A549 (cell line): ENCODE measurements around the gene PAGE2. TPM values are rescaled to one million over a fixed set of nuclear protein-coding genes. Genes with fewer than 3 reads are reported as not detected.

Source experiments
- ATAC-seq, 2 experiments: fragments of 200-7000 bp in 1 of 2; fragments of >200 bp in 1 of 2; cut with Nextera tagmentation in 1 of 2; cut with Tn5 transposase in 1 of 2; 3 replicates each; pipeline versions ENCODE4 v1.8.0 to v1.9.1; 2018 to 2020; ENCODE audit warnings: mild to moderate bottlenecking in 1 of 2, moderate library complexity in 1 of 2
- CTCF ChIA-PET: fragments of 300-600 bp; sonication (Branson Sonifier 250); formaldehyde crosslinking; extraction: SDS; loops from one replicate; lab custom pipeline; 2021; ENCODE audit warnings: antibody characterized with exemption, inconsistent platforms; lab: Yijun Ruan, JAX
- POLR2A ChIA-PET: fragments of 350-600 bp; formaldehyde crosslinking; extraction: SDS; loops from one replicate; lab custom pipeline; 2021; ENCODE audit warnings: antibody characterized with exemption, inconsistent platforms; lab: Yijun Ruan, JAX
- DNase-seq, 2 experiments: peaks; one replicate each; pipeline versions ENCODE4 v3.0.0 to v3.0.0-alpha.2; 2011 to 2016; ENCODE audit warnings: low read depth in 1 of 2, low spot score in 1 of 2
- FAIRE-seq: peaks from 2 replicates; lab custom pipeline; 2011; peaks lifted over from hg19 to GRCh38; lab: Jason Lieb, UNC
- H3K27ac ChIP-seq, 2 experiments: fragments of >200 bp; sonication (Bioruptor Twin); formaldehyde crosslinking; 3 replicates each; pipeline ENCODE4 v1.5.1; 2016 to 2017
- H3K4me1 ChIP-seq: fragments of >200 bp; sonication (Bioruptor Twin); formaldehyde crosslinking; 3 replicates; pipeline ENCODE4 v1.6.1; 2016
- H3K4me2 ChIP-seq: fragments of >200 bp; sonication (Bioruptor Twin); formaldehyde crosslinking; 3 replicates; pipeline ENCODE4 v1.6.1; 2016
- H3K4me3 ChIP-seq: fragments of >200 bp; sonication (Bioruptor Twin); formaldehyde crosslinking; 3 replicates; pipeline ENCODE4 v1.5.1; 2016
- H3K9me3 ChIP-seq: fragments of >200 bp; sonication (Bioruptor Twin); formaldehyde crosslinking; 3 replicates; pipeline ENCODE4 v1.6.1; 2016
- CEBPB ChIP-seq, 2 experiments: fragments of >200 bp in 1 of 2; sonication (Bioruptor Twin) in 1 of 2; formaldehyde crosslinking in 1 of 2; IDR thresholded peaks; 2 replicates each; pipeline ENCODE4 v1.6.1; 2012 to 2016
- CHD2 ChIP-seq: fragments of 150-350 bp; IDR thresholded peaks from 2 replicates; pipeline ENCODE4 v1.6.1; 2014; ENCODE audit warnings: low read length; ENCODE audit not compliant: partially characterized antibody
- CHD4 ChIP-seq: fragments of 200-600 bp; sonication (generic); IDR thresholded peaks from 2 replicates; pipeline ENCODE4 v1.6.1; 2016; ENCODE audit warnings: antibody characterized with exemption, mild to moderate bottlenecking, borderline replicate concordance
- EHF ChIP-seq: fragments of 250-450 bp; sonication (Bioruptor Pico); IDR thresholded peaks from 2 replicates; pipeline ENCODE4 v1.5.0; 2020; ENCODE audit warnings: mild to moderate bottlenecking
- EHMT2 ChIP-seq: fragments of 200-600 bp; sonication (generic); IDR thresholded peaks from 2 replicates; pipeline ENCODE4 v1.6.1; 2016; ENCODE audit warnings: antibody characterized with exemption, low read depth, mild to moderate bottlenecking, moderate library complexity
- EP300 ChIP-seq, 2 experiments: fragments of >200 bp; sonication (Bioruptor Twin); formaldehyde crosslinking; IDR thresholded peaks; 2 replicates in 1 of 2; 3 replicates in 1 of 2; pipeline ENCODE4 v1.6.1; 2016 to 2017
- FOSL2 ChIP-seq, 2 experiments: fragments of 450-650 bp in 1 of 2; fragments of >200 bp in 1 of 2; sonication (Bioruptor Twin) in 1 of 2; formaldehyde crosslinking; IDR thresholded peaks; 2 replicates each; pipeline versions ENCODE4 v1.5.0 to v1.6.1; 2016 to 2020; ENCODE audit warnings: mild to moderate bottlenecking in 1 of 2, moderate library complexity in 1 of 2
- HDAC2 ChIP-seq: fragments of 200-600 bp; sonication (generic); IDR thresholded peaks from 2 replicates; pipeline ENCODE4 v1.6.1; 2016
- JUN ChIP-seq, 2 experiments: fragments of >200 bp; sonication (Bioruptor Twin); formaldehyde crosslinking; IDR thresholded peaks; 2 replicates in 1 of 2; 3 replicates in 1 of 2; pipeline ENCODE4 v1.6.1; 2016 to 2017
- MAZ ChIP-seq: fragments of 150-350 bp; IDR thresholded peaks from 2 replicates; pipeline ENCODE4 v1.6.1; 2014; ENCODE audit warnings: antibody characterized with exemption, low read depth, low read length, borderline replicate concordance
- NFE2L2 ChIP-seq: fragments of 150-350 bp; conservative IDR thresholded peaks from 2 replicates; pipeline ENCODE4 v1.6.1; 2014; ENCODE audit warnings: low read length
- NPAS2 ChIP-seq: fragments of 250-450 bp; sonication (Bioruptor Pico); IDR thresholded peaks from 2 replicates; pipeline ENCODE4 v1.8.0; 2022; ENCODE audit warnings: mild to moderate bottlenecking, moderate library complexity, borderline replicate concordance
- PHF8 ChIP-seq: fragments of 200-600 bp; sonication (generic); IDR thresholded peaks from 2 replicates; pipeline ENCODE4 v1.6.1; 2016; ENCODE audit warnings: low read depth, mild to moderate bottlenecking, antibody characterized with exemption, moderate library complexity, borderline replicate concordance
- POLR2A ChIP-seq: IDR thresholded peaks from 2 replicates; pipeline ENCODE4 v1.6.1; 2012; ENCODE audit warnings: mild to moderate bottlenecking, low read length
- ZC3H11A ChIP-seq: fragments of 450-650 bp; IDR thresholded peaks from 2 replicates; pipeline ENCODE4 v1.6.1; 2014; ENCODE audit warnings: antibody characterized with exemption, mild to moderate bottlenecking
- ZFP36 ChIP-seq: fragments of 450-650 bp; IDR thresholded peaks from 2 replicates; pipeline ENCODE4 v1.6.1; 2014; ENCODE audit warnings: borderline replicate concordance; ENCODE audit not compliant: partially characterized antibody
- WGBS: methylation state at CpG from one replicate; pipeline ENCODE4 v1.1.6; 2017; ENCODE audit errors: missing lambda C conversion rate; 5-methylcytosine and 5-hydroxymethylcytosine counted together
- polyA plus RNA-seq, 4 experiments: library from polyadenylated mRNA; depleted of rRNA in 3 of 4; stranded (reverse); fragments of >200 nt; fragmentation: RNase III in 1 of 4; extraction: RNeasy Plus Mini Kit Qiagen cat#74134 plus additional on column Dnase treatment in 1 of 4; gene quantifications; 2 replicates in 3 of 4; 3 replicates in 1 of 4; pipeline ENCODE4 v1.2.3, GENCODE V29; 2011 to 2017
- TF ChIP-seq, protein P1 (sequence below): IDR thresholded peaks from 2 replicates; pipeline ENCODE4 v1.6.1; 2012
- TF ChIP-seq, protein P2 (sequence below): fragments of 250-450 bp; sonication (Bioruptor Pico); IDR thresholded peaks from 2 replicates; pipeline ENCODE4 v1.5.0; 2021; ENCODE audit warnings: mild to moderate bottlenecking, moderate library complexity, borderline replicate concordance
- TF ChIP-seq, protein P3 (sequence below): fragments of 150-350 bp; IDR thresholded peaks from 2 replicates; pipeline ENCODE4 v1.6.1; 2014; ENCODE audit warnings: low read depth, mild to moderate bottlenecking, low read length
- TF ChIP-seq, protein P4 (sequence below): IDR thresholded peaks from 2 replicates; pipeline ENCODE4 v1.6.1; 2012
- TF ChIP-seq, protein P5 (sequence below): fragments of >200 bp; sonication (Bioruptor Twin); formaldehyde crosslinking; IDR thresholded peaks from 3 replicates; pipeline ENCODE4 v1.5.1; 2016

Gene PAGE2
- polyA plus RNA-seq, 2 of the 4 experiments (the other 2 are of a cell fraction): not detected

DNA sequence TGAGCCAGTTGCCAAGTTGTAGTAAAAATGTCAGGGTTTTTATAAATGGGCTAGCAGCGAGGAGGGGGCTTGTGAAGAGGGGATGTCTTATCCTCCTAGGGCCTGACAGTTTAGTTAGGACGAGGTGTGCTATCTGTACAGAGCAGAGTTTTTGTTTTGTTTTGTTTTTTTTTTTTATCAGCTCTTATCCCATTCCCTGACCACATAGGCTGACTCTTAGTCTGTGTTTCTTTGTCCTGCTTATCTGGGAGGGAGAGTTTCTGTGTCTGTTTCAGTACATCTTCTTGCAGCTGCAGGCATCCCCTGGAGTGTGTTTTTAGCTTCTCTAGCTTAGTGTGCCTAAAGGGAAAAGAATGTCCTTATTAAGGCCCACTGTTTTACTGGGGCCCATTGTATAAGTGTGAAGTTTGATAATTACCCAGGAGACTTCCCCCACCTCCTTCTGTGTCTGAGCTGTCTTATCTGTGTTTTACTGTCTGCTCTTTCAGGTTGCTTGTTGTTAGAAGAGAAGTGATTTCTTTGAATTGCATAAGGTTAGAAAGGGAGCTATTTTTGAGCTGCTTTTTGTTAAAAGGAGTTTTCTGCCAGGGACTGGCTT, 32.0 kb downstream of the PAGE2 start:
- DNase-seq: no peak
- H3K4me3 ChIP-seq: no peak overlapping the region
- 0% methylated on average over 2 of the region's 2 CpGs for WGBS
- ChIA-PET POLR2A (no interaction called here), CTCF (interaction anchor here (1.2 kb wide), 1 partner anchor 14 kb away, joined by 4 read pairs; no protein-coding TSS in a partner anchor)
- H3K4me2 ChIP-seq: no peak overlapping the region
- TF ChIP-seq EHMT2 (no peak), JUN (IDR thresholded peaks at IDR 0.05) (no peak), HDAC2 (no peak), ZFP36 (no peak), FOSL2 (IDR thresholded peaks at IDR 0.05) (no peak), FOSL2 (CRISPR knock-in tag; IDR thresholded peaks at IDR 0.05) (no peak), EHF (CRISPR knock-in tag) (no peak), ZC3H11A (no peak), POLR2A (no peak), CHD2 (no peak), CHD4 (no peak), NFE2L2 (no peak), PHF8 (no peak)
- TF ChIP-seq, protein P1, sequence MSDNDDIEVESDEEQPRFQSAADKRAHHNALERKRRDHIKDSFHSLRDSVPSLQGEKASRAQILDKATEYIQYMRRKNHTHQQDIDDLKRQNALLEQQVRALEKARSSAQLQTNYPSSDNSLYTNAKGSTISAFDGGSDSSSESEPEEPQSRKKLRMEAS: no peak
- TF ChIP-seq, protein P2, sequence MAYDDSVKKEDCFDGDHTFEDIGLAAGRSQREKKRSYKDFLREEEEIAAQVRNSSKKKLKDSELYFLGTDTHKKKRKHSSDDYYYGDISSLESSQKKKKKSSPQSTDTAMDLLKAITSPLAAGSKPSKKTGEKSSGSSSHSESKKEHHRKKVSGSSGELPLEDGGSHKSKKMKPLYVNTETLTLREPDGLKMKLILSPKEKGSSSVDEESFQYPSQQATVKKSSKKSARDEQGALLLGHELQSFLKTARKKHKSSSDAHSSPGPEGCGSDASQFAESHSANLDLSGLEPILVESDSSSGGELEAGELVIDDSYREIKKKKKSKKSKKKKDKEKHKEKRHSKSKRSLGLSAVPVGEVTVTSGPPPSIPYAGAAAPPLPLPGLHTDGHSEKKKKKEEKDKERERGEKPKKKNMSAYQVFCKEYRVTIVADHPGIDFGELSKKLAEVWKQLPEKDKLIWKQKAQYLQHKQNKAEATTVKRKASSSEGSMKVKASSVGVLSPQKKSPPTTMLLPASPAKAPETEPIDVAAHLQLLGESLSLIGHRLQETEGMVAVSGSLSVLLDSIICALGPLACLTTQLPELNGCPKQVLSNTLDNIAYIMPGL: no peak
- H3K4me1 ChIP-seq: no peaks in the 10 kb centered on the region
- no peak for ATAC-seq
- no peaks in the 10 kb centered on the region for H3K9me3 ChIP-seq
- H3K27ac ChIP-seq: no peak overlapping the region
- no peak for FAIRE-seq

DNA sequence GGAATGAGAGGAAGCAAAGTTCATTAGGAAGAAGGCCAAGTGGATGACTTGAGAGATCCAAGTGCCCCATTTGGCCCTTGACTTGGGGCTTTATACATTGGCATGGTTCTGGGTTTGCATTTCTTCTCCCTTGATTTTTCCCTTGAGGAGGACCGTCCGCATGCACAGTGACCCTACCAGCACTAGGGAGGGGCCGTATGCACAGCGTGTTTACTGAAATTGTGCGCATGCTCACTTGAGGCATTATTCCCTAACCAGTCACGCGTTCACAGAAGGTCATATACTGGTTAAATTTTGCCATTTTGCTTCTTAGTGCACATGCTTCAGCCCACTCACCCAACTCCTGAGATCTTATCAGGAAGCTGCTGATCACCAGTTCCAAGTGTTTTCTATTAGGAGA, 35.1 kb downstream of the PAGE2 start:
- Histone ChIP-seq H3K4me1 (no peaks in the 10 kb centered on the region), H3K27ac (no peak overlapping the region), H3K4me3 (no peak overlapping the region), H3K9me3 (no peaks in the 10 kb centered on the region), H3K4me2 (no peak overlapping the region)
- POLR2A ChIA-PET: no interaction called here
- ATAC-seq (no peak), DNase-seq (no peak), FAIRE-seq (no peak)
- CTCF ChIA-PET: interaction anchor here (1.0 kb wide), 1 partner anchor 9 kb away, joined by 3 read pairs; no protein-coding TSS in a partner anchor
- TF ChIP-seq, protein P3, sequence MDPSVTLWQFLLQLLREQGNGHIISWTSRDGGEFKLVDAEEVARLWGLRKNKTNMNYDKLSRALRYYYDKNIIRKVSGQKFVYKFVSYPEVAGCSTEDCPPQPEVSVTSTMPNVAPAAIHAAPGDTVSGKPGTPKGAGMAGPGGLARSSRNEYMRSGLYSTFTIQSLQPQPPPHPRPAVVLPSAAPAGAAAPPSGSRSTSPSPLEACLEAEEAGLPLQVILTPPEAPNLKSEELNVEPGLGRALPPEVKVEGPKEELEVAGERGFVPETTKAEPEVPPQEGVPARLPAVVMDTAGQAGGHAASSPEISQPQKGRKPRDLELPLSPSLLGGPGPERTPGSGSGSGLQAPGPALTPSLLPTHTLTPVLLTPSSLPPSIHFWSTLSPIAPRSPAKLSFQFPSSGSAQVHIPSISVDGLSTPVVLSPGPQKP: no peak
- no peak for TF ChIP-seq NPAS2
- TF ChIP-seq, protein P4, sequence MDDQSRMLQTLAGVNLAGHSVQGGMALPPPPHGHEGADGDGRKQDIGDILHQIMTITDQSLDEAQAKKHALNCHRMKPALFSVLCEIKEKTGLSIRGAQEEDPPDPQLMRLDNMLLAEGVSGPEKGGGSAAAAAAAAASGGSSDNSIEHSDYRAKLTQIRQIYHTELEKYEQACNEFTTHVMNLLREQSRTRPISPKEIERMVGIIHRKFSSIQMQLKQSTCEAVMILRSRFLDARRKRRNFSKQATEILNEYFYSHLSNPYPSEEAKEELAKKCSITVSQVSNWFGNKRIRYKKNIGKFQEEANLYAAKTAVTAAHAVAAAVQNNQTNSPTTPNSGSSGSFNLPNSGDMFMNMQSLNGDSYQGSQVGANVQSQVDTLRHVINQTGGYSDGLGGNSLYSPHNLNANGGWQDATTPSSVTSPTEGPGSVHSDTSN: no peak
- TF ChIP-seq HDAC2: no peak
- TF ChIP-seq PHF8: no peak
- no peak for TF ChIP-seq CHD4
- WGBS: 53% methylated on average over 7 of the region's 7 CpGs

DNA sequence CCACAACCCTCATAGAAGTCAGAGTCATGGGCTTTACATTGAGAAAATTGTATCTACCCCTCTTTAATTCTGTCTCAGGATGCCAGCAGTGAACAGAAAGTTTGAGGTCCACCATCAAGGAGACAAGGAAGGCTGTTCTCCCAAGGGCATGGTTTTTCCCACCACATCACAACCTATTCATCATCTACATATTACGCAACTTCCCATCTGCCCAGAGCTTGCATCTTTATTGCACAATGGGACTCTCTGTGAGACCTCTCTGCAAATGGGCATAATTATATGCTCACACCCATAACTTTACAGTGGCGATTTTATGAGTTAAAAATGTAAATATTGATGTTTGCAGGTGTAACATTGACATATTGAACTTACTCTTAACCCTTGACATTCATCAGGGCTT, 38.9 kb downstream of the PAGE2 start:
- Histone ChIP-seq H3K4me3 (no peak overlapping the region), H3K27ac (no peak overlapping the region), H3K4me2 (no peak overlapping the region), H3K4me1 (no peaks in the 10 kb centered on the region)
- peak; percentile 34 to 42; a peak in 2 of 4 replicates for TF ChIP-seq CEBPB (IDR thresholded peaks at IDR 0.05)
- TF ChIP-seq, protein P5, sequence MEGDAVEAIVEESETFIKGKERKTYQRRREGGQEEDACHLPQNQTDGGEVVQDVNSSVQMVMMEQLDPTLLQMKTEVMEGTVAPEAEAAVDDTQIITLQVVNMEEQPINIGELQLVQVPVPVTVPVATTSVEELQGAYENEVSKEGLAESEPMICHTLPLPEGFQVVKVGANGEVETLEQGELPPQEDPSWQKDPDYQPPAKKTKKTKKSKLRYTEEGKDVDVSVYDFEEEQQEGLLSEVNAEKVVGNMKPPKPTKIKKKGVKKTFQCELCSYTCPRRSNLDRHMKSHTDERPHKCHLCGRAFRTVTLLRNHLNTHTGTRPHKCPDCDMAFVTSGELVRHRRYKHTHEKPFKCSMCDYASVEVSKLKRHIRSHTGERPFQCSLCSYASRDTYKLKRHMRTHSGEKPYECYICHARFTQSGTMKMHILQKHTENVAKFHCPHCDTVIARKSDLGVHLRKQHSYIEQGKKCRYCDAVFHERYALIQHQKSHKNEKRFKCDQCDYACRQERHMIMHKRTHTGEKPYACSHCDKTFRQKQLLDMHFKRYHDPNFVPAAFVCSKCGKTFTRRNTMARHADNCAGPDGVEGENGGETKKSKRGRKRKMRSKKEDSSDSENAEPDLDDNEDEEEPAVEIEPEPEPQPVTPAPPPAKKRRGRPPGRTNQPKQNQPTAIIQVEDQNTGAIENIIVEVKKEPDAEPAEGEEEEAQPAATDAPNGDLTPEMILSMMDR: no peak
- no peak for TF ChIP-seq NPAS2
- no peak for TF ChIP-seq EP300 (IDR thresholded peaks at IDR 0.05)
- TF ChIP-seq, protein P4: no peak
- no peak for TF ChIP-seq MAZ
- TF ChIP-seq, all 56 proteins: peak for 1
- POLR2A ChIA-PET: no interaction called here
- FAIRE-seq (no peak), ATAC-seq (no peak), DNase-seq (no peak)
- WGBS: 27% methylated on average over 2 of the region's 2 CpGs
- CTCF ChIA-PET: no interaction called here
- H3K9me3 ChIP-seq: no peaks in the 10 kb centered on the region
